HG02981 (cell line): ENCODE data around the gene TBC1D20.
"Not testable (repeated sequence)": the region's sequence is repeated elsewhere in the genome, so short reads cannot be mapped to it uniquely, and the experiment has no call there.

Source experiments
- ATAC-seq: cut with Tn5 transposase; IDR thresholded peaks from one replicate; pipeline ENCODE4 v1.9.1; 2021; ENCODE audit warnings: mild to moderate bottlenecking, moderate library complexity; ENCODE audit not compliant: unreplicated experiment

TBC1D20 gene

GRCh38 chr20:476561-477249, 14.4 kb upstream of the TBC1D20 start:
- not testable (repeated sequence) for ATAC-seq

- ATAC-seq = no peak
Measured at GRCh38 chr20:475463-476357, 13.4 kb upstream of the TBC1D20 start.

- ATAC-seq = no peak
Measured at GRCh38 chr20:474581-474980, 12.2 kb upstream of the TBC1D20 start.

- ATAC-seq = no peak
Measured at GRCh38 chr20:472889-473292, 10.6 kb upstream of the TBC1D20 start.

GRCh38 chr20:472137-472846, 10.0 kb upstream of the TBC1D20 start:
- ATAC-seq = no peak

- no peak for ATAC-seq
Measured at GRCh38 chr20:469746-470490, 7.6 kb upstream of the TBC1D20 start.

GRCh38 chr20:467755-468154, 5.4 kb upstream of the TBC1D20 start:
- ATAC-seq = no peak

GRCh38 chr20:461254-462198, 807 bp downstream of the TBC1D20 start:
- ATAC-seq = peak; percentile 34

GRCh38 chr20:460707-461106, 1.6 kb downstream of the TBC1D20 start:
- no peak for ATAC-seq

- ATAC-seq = no peak
Measured at GRCh38 chr20:460180-460579, 2.2 kb downstream of the TBC1D20 start.

- ATAC-seq = no peak
Measured at GRCh38 chr20:458776-459175, 3.6 kb downstream of the TBC1D20 start.

- no peak for ATAC-seq
Measured at GRCh38 chr20:454951-455350, 7.4 kb downstream of the TBC1D20 start.

- not testable (repeated sequence) for ATAC-seq
Measured at GRCh38 chr20:452021-452420, 10.3 kb downstream of the TBC1D20 start.

- ATAC-seq = no peak
Measured at GRCh38 chr20:445514-446336, 16.6 kb downstream of the TBC1D20 start.

GRCh38 chr20:444862-445426, 17.4 kb downstream of the TBC1D20 start:
- ATAC-seq = no peak

- ATAC-seq = no peak
Measured at GRCh38 chr20:444117-444516, 18.2 kb downstream of the TBC1D20 start.

GRCh38 chr20:443223-443775, 19.0 kb downstream of the TBC1D20 start:
- ATAC-seq = no peak

GRCh38 chr20:440636-441035, 21.7 kb downstream of the TBC1D20 start:
- ATAC-seq = no peak
